ENCODE data around the gene KCNS1. TPM values are rescaled to one million over a fixed set of nuclear protein-coding genes. Genes with fewer than 3 reads are reported as not detected.

The KCNS1 gene
- polyA plus RNA-seq, 2 of the 4 experiments (the other 2 are of a cell fraction) = not detected

- H3K4me3 ChIP-seq = no peak overlapping the region
- no peak for FAIRE-seq
These were observed 17.8 kb downstream of the KCNS1 start for GRCh38 chr20:45083127-45083526.

GRCh38 chr20:45082468-45082867 lies 18.5 kb downstream of the KCNS1 start:
- no peak overlapping the region for H3K4me3 ChIP-seq
- H3K4me2 ChIP-seq = no peak overlapping the region
- TF ChIP-seq CBX8 (IDR thresholded peaks at IDR 0.05) (no peak), CBX2 (IDR thresholded peaks at IDR 0.05; ENCODE audit: borderline replicate concordance, low read depth) (no peak), CHD4 (IDR thresholded peaks at IDR 0.05; ENCODE audit: borderline replicate concordance) (no peak)
- ATAC-seq (no peak), DNase-seq (ENCODE audit: low read depth in 1 of 2, low spot score in 1 of 2) (no peak), FAIRE-seq (no peak)
- 91% methylated on average over 3 of the region's 3 CpGs for WGBS (ENCODE audit: missing lambda C conversion rate)
- peaks cover 10% of the 10 kb centered on the region; the same call in 2 of the 3 replicates for H3K9me3 ChIP-seq
- no peaks in the 10 kb centered on the region for H3K4me1 ChIP-seq
- no peak overlapping the region for H3K27ac ChIP-seq
- ChIA-PET POLR2A (no interaction called here), CTCF (interaction anchor here (0.7 to 2.3 kb wide), 4 partner anchors 10 to 582 kb away, joined by 3 to 20 read pairs (median 3); no protein-coding TSS in a partner anchor)

More at GRCh38 chr20:45083127-45083526, 17.8 kb downstream of the KCNS1 start:
- ChIA-PET CTCF (interaction anchor here (0.6 to 2.3 kb wide), 5 partner anchors 12 to 208 kb away, joined by 3 to 20 read pairs (median 3); no protein-coding TSS in a partner anchor), POLR2A (no interaction called here)
- Histone ChIP-seq H3K27ac (no peak overlapping the region), H3K4me1 (no peaks in the 10 kb centered on the region), H3K4me2 (no peak overlapping the region), H3K9me3 (peaks cover 10% of the 10 kb centered on the region; the same call in 2 of the 3 replicates)
- TF ChIP-seq RAD21 (conservative IDR thresholded peaks at IDR 0.05 in 1 of 2, IDR thresholded peaks at IDR 0.05 in 1 of 2) (no peak), MAZ (IDR thresholded peaks at IDR 0.05; ENCODE audit: borderline replicate concordance, low read depth, low read length) (no peak), NR3C1 (IDR thresholded peaks at IDR 0.05) (no peak), HOXB13 (CRISPR knock-in tag; IDR thresholded peaks at IDR 0.05; ENCODE audit: low read depth) (no peak), FOSB (CRISPR knock-in tag; IDR thresholded peaks at IDR 0.05) (no peak), EHF (CRISPR knock-in tag; IDR thresholded peaks at IDR 0.05) (no peak), CBX2 (IDR thresholded peaks at IDR 0.05; ENCODE audit: borderline replicate concordance, low read depth) (no peak), NPAS2 (CRISPR knock-in tag; IDR thresholded peaks at IDR 0.05; ENCODE audit: borderline replicate concordance) (no peak), FOSL2 (IDR thresholded peaks at IDR 0.05) (no peak), FOSL2 (CRISPR knock-in tag; IDR thresholded peaks at IDR 0.05) (no peak), NFE2L2 (conservative IDR thresholded peaks at IDR 0.05; ENCODE audit: low read length) (no peak), POLR2AphosphoS2 (conservative IDR thresholded peaks at IDR 0.05; ENCODE audit: low read length) (no peak), ZFP36 (IDR thresholded peaks at IDR 0.05; ENCODE audit: borderline replicate concordance, partially characterized antibody) (no peak), MAX (IDR thresholded peaks at IDR 0.05) (no peak), ZC3H11A (IDR thresholded peaks at IDR 0.05) (no peak)
- WGBS (ENCODE audit: missing lambda C conversion rate) = 93% methylated on average over 1 of the region's 1 CpG
- no peak for DNase-seq (ENCODE audit: low read depth in 1 of 2, low spot score in 1 of 2)
- no peak for ATAC-seq

GRCh38 chr20:45080867-45081624 lies 19.9 kb downstream of the KCNS1 start:
- Histone ChIP-seq H3K4me3 (no peak overlapping the region), H3K27ac (no peak overlapping the region), H3K4me2 (no peak overlapping the region), H3K9me3 (peaks cover 10% of the 10 kb centered on the region; the same call in 2 of the 3 replicates), H3K4me1 (no peaks in the 10 kb centered on the region)
- TF ChIP-seq CTCF (IDR thresholded peaks at IDR 0.05) (peak; percentile 21; the same call in 1 of the 3 replicates), CHD4 (IDR thresholded peaks at IDR 0.05; ENCODE audit: borderline replicate concordance) (no peak), HOXB13 (CRISPR knock-in tag; IDR thresholded peaks at IDR 0.05; ENCODE audit: low read depth) (no peak)
- DNase-seq (ENCODE audit: low read depth in 1 of 2, low spot score in 1 of 2) = peak in 1 of 2 experiments; percentile 16
- no peak for FAIRE-seq
- WGBS (ENCODE audit: missing lambda C conversion rate) = 81% methylated on average over 5 of the region's 5 CpGs
- CTCF ChIA-PET = no interaction called here
- POLR2A ChIA-PET = no interaction called here
- ATAC-seq = peak; percentile 39 to 80; a peak in 4 of 6 replicates

All from A549 (cell line).